Stimulated activated CD8-positive, alpha-beta memory T cell treated with anti-CD3 and anti-CD28 coated beads, Interleukin-15, amount 100 ng/mL, for 1 hour (primary cell): ENCODE measurements around the gene KAZN.

Experiments
- DNase-seq: peaks from one replicate; pipeline ENCODE4 v3.0.0-alpha.2; 2020; ENCODE audit warnings: low read depth

KAZN gene

DNA sequence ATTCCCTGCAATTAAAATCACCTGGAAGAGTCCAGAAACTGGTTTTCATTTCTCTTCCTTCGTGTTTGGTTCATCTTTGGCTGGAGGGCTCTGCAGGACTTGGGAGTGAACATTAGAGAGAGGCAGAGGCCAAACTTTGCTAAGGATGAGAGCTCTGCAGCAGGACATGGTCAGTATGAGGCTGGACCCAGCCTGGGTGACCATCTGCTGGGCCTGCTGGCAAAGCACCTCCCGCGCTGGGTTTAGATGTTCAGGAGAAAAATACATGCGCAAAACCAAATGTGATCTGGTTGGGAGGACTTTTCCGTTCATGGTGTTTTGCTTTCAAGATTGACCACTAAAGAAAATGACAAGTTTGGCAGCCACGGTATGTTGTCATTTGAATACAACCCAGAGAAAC is 15.9 kb downstream of the KAZN start:
- no peak for DNase-seq

DNA sequence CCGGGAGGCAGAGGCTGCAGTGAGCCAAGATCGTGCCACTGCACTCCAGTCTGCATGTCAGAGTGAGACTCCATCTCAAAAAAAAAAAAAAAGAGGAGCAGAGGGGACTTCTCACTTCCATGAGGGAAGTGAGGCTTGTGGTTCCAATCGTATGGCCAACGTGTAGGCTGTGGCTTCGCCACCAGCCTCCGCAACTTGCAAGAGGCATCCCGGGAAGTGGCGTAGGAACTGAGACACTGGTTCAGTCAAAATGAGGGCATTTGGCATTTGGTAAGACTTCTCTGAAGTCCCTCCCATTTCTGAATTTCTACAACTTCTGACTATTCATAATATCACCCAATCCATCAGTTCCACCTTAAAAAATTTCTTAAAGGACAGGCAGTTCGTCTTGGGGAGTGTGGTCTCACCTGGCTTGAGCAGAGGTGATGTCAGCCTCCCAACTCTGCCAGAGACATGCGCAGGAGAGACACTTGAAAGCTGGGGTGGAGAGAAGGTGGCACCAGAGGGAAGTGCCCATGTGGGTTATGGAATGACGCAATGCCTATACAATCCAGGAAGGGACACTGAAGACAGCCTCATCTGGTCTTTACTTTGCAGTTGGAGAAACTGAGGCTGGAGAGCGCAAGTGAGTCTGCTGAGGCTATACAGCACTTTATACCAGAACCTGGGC is 17.2 kb downstream of the KAZN start:
- DNase-seq: no peak

DNA sequence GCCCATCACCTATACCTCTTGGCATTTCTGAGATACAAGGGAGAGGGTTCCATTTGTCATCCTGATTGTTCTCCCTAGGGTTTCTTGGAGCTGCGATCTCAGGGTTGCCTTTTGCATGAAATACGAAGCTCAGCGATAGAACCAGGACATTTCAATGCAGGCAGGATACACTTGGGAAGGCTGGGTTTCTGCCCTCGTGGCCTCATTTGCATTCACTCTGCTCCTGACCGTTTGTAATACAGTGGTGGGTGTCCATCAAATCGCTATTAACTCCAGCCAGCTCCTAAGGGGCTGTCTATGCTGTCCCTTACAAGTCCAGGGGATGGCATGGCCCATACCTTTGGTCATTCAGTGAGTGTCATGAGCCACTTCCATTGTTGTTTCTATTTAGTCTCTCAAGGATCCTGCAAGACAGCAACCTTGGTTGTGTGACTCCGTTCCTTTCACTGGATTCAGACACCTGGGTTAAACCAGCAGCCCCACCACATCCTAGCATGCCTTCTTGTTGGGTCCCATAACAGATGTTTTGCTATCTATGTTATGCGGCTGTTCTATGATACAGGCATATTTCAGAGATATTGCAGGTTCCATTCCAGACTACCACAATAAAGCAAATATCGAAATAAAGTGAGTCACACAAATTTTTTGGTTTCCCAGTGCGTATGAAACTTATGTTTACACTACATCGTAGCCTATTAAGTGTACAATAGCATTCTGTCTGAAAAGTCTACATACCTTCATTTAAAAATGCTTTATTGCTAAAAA is 18.3 kb downstream of the KAZN start:
- no peak for DNase-seq

DNA sequence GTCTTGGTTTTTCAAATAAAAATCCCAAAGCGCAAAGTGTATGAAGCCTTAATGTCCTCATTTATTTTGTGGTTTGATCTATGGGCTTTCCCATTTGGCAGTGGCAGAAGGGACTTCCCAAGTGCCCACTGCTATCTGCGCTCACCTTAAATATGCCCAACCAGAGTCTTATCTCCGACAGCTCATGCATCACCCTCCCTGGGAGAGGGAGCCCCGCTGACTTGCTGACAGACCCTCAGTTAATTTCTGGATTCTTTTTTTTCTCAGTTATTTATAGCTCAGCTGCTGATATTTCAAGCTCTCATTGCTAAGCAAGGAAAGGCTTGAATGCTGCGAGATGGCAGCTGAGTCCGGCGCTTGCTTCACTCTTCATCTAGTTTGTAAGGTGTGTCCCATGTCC is 19.3 kb downstream of the KAZN start:
- DNase-seq: no peak

DNA sequence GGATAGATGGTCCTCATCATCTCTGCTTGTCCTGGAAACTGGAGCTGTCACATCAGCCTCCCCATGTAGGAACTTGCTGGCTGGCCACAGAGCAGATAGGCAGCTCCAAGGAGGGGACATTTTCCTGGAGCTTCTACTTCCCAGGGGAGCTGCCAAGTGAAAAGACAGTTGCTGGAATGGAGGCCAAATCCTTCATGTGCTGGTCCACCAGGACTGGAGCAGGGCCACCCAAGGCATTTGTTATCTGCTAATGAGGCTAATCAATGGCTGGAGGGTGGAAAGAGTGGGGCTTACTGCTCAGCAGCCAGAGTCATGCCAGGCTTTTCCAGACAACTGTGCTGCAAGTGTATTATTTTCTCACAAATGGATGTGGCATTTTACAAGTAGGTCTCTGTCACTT is 22.5 kb downstream of the KAZN start:
- no peak for DNase-seq

DNA sequence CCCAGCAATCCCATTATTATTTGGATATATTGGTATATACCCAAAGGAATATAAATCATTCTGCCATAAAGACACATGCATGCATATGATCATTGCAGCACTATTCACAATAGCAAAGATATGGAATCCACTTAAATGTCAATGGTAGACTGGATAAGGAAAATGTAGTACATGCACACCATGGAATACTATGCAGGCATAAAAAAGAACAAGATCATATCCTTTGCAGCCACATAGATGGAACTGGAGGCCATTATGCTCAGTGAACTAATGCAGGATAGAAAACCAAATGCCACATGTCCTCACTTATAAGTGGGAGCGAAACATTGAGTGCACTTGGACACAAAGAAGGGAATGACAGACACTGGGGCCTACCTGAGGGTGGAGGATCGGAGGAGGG is 24.6 kb downstream of the KAZN start:
- no peak for DNase-seq

DNA sequence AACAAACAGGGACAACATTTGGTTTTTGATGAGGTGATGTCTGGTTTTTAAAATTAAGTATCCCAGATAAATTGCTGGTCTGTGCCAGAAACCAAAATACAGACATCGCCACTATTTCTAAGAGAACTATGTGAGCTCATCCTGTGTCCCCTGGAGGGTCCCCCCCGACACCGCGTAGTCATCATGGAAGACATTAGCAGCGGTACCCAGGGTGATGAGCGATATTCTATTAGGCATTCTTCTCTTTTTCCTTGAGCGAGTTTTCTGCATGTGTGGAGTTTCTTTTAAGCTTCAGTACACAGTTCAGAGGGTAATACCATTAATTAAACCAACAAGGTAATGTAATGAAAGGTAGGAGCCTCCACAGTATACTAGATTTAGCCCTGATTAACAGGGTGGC is 26.5 kb downstream of the KAZN start:
- no peak for DNase-seq

DNA sequence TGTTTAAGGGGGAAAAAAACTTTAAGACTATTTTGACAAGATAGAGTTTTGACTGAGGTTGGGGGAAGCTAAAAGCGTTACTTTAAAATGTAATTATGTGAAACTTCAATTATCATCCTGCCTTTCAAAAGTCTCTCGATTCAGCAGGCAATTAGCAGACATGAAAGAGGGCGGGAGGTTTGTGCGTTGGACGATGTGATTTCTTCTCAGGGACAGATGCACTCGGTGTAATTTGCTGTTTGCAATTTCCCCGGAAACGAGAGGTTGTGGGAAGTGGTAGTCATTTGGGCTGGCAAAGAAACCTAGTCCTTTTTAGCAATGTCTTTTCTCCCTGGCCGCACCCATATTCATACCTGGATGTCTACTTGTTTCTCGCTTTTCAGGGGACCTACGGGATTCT is 27.1 kb downstream of the KAZN start:
- no peak for DNase-seq

DNA sequence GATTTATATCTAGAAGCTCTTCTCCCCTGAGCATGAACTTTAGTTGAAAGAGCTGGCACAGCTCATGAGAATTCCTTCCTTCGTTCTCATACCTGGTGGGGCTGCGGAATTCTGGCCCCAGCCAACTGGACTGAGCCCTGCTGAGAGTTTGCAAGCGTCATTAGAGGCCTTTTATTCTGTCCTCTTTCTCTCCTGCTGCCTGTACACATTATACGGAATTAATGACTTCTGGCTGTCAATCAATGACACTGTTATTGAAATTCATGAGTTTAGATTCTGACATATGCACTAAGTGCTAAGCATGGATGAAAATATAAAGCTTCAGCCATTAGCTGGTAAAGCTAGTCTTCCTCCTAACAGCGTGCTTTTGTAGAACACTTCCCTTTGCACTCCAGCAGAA is 27.5 kb downstream of the KAZN start:
- DNase-seq: no peak

DNA sequence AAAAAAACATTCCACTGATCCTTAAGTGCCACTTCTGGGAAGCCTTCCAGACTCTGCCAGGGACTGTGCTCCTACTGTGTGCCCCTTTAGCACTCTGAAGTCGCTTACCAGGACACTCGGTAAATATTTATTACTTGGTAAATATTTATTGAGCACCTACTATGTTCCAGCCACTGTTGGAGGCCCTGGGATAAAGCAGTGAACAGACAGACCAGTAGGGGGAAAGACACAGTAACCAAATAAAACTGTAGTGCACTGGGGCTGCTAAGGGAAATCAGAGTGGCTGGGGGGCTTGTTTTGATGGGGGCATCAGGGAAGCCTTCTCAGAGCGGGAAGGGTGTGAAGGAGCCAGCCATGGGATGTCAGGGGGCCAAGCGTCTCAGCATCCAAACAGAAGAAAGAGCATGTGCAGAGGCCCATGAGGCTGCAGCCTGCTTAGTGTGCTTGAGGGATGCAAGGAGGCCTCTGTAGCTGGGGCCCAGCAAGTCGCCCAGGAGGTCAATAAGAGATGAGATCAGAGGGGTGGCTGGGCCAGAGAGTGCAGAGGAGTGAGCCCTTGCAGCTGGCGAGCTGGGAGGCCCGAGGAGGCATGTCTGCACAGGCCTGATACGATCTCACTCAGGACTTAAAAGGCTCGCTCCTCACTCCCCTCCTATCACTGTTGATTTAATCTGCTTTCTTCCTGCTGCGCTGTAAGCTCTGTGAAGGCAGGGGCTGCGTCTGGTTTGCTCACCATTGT is 28.6 kb downstream of the KAZN start:
- no peak for DNase-seq

DNA sequence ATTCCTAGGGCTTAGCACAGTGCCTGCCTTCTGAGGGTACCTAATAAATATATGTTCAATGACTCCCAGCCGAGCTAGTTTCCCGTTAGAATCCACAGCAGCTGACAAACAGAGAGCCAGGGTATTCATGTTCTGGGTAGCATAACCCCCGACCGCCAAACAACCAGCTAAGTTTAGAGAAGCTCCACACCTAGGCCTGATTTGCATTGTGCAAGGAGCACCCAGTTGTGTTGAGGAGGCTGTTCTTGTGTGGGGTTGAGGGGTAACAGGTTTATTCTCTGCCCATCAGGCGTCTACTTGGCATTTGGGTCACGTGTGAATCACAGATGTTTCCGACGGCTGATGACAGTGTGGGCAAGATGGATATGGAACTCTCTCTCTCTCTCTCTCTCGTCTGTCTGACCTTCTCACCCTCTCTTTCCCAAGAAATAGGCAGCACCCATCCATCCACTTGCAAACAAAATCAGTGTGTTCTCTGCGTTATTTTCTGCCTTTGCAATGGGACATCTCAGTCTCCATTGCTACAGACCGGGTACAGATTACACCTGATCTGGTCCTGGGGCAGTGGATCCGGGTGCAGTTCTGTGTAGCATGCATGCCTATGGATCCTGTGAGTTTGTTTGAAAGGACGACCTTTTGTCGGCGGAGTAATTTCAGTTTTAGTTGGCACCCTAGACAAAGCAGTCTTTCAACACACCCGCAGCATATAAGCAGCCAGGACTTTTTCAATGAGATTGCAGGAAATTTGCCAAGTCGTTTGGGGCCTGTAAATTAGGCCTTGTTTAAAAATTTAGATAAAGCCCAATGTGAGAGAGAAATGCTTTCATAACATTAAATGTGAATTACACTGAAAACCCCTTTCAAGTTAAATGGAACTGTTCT is 29.4 kb downstream of the KAZN start:
- no peak for DNase-seq

DNA sequence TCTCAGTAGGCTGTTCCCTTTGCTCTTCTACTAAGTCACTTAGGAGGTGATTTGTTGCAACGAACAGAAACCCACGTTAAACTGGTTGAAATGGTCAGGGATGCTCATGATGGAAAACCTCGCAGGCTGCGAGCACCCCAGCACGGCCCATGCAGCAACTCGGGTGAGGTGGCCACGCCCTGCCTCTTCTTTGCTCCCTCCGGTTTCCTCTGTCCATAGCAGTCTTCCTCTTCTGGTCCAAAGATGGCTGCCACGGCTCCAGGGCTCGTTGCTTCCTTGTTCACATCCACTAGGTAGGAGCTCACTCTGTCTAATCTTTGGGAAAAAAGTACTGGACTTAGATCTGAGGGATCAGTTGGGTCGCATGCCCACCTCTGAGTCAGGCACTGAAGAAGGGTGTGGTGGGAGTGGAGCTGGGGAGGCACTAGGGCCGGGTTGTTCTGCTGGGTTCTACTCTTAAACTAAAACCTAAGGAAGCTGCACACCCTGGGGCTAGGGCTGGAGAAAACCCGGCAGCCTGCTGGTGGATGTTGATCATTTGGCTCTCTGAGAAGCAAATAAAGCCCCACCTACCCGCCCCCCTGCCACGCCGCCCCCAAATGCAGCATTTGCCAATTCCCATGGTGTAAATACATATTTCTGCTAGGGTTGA is 31.0 kb downstream of the KAZN start:
- DNase-seq: no peak

DNA sequence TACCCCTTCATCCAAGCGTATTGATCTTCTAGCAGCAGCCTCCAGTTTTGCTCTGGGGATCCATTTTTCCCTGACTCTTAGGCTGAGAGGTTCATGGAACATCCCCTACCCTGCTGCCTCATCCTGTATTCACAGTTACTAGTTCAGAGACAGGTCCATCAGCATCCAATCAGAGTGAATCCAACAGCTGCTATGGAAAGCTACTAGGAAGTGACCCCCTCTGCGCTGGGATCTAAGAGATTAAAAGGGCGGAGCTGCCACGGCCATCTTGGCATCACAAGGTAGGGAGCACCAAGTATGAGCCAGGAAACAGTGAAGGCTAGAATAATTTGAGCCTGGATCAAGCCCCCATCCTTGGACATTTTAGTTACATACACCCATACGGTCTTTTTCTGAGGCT is 32.5 kb downstream of the KAZN start:
- DNase-seq: no peak

DNA sequence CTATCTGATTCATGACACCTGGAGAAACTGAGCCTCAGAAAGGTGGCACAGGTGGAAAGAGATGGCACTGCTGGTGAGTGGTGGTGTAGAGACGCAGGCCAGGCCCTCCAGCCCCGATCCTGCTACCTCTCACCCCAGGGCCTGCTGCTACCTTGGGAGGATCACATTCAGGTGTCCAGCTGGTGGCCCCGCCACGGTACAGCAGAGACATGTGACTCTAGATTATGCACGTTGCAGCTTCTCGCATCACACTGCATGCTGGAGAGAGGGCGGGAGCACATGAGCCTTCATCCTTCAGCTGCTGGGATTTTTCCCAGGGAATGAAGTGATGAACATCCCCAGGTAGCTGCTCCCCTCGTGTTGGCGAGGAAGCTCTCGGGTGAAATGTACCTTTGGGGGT is 32.9 kb downstream of the KAZN start:
- DNase-seq: no peak

DNA sequence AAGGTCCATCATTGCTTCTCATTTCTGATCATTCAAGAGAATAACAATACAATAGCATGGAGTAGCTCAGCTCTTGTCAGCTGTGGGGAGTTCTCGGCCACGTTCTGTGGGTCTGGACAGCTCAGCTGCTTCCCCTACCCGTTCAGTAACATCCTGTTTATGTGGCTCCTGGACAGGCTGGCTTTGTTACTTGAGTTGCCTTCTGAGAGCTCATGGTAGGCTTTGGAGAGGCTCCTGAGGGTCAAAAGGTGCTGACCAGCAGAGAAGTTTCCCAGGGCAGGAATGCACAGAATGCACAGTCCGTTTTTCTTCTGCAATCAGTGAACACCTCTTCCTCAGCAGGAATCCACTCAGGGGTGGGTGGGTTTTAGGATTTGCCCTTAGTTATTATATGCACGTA is 36.0 kb downstream of the KAZN start:
- no peak for DNase-seq

DNA sequence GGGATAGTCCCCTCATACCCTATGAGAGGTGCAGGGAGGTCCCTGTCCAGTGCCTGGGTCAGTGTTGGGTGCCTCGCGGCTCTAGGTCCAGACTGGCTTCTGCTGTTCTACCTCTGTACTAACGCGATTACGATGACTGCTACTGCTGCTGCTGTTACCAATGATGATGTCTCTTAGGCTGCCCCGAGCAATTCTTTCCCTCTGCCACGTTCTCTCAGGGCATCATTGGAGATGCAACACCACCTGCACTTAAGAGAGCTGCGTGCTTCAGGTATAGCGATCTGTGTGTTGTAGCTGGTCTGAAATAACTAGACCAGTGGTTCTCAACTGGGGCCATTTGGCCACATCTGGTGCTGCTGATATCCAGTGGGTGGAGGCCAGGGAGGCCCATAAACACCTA is 36.9 kb downstream of the KAZN start:
- DNase-seq: no peak

DNA sequence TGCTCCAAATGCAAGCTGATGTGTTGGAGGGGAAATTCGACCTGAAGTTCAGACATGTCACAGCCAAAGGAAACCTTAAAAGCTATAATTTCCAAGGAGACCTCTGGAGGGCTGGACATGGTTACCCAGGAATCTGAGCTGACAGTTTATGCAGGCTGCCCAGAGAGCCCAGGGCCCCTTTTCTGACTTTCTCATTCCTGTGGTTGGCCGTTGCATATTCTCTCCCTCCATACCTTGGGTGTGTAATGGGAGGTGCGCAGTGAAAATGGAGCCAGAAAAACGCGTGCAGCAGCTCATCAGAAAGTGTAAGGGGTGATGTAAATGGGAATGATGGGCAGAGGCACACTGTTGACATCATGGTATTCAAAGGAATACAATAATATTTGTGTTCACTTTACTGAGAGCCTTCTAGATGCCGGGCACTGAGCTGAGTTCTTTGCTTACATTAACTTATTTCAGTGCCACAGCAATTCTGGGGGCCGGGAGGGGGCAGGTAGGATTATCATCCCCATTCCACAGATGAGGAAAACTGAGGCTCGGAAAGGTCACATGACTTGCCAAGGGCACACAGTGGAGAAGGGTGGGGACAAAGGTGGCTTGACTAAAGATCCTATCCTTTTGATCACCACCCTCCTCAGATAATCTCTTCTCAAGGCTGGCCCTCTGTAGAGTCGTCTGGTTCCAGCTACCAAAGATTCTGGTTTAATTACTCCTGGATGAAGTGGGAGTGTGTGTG is 38.6 kb downstream of the KAZN start:
- DNase-seq: no peak

DNA sequence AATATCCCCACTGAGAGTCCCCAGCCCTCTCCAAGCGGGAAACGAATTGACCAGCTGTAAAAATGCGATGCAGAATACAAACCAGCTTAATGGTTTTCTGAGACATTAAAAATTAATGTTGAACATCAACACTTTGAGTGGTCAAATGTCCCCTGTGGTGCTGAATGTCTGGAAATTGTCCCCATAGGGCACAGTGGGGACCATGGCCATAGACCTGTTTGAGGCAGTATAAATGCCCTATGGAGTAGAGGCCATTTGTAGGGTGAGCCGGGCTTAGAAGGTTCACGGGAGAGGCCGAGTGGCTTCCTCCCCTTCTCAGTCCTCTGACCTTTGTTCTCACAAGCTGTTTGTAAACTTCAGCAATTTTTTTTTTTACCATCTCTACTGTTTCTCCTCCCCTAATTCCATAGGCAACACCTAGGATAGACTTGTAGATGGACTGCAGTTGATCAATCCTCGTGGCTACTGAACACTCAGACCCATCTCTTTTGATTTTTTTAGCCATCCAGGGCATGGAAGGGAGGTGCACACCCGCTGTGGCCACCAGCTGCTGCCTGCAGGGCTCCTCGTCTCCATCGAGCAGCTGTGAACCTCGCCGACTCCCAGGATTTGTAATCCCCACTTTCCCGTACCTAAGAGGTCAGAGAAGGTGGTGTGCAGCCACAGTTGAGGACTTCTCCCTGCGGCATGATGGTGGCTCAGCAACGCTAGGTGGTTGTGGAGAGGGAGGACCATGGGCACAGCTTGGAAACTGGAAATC is 41.0 kb downstream of the KAZN start:
- no peak for DNase-seq

DNA sequence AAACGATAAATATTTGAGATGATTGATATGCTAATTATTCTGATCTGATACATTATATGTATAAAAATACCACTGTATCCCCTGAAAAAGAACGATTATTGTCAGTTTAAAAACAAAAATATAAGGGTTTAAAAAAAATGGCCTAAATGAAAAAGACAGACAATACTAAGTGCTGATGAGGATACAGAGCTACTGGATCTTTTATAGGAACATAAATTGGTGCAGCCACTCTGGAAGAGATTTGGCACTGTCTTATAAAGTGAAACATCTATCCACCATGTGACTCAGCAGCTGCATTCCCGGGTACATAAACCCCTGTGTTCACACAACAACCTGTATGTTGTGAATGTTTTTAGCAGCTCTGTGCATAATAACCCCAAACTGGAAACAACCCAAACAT is 44.2 kb downstream of the KAZN start:
- no peak for DNase-seq

DNA sequence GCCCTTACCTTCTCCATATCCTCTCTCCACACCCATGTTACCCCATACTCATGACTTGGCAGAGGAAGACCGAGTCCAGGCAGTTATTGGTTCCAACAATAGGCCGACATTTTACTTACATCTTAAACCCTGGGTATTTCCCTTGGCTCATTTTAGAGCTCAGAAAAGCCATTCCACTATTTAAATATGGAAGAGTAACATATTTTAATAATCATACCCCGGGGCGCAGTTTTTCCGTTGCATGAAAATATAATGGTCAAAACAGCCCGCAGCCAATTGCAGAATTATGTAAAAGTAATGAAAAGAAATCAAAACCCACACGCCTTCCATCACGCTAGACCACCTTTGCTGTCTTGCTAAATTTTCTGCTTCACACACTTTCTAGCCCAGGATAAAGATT is 48.5 kb downstream of the KAZN start:
- DNase-seq: no peak
